Loucy (cell line): ENCODE data around the gene HLF.

Source experiments
- H2AFZ ChIP-seq: fragments of 200-600 bp; sonication (generic); 2 replicates; pipeline ENCODE4 v1.6.0; 2016; ENCODE audit warnings: antibody characterized with exemption, mild to moderate bottlenecking, low read length, moderate library complexity
- H3F3A ChIP-seq: fragments of 200-600 bp; 2 replicates; pipeline ENCODE4 v1.6.0; 2016; ENCODE audit warnings: antibody characterized with exemption, low read depth, mild to moderate bottlenecking
- H3K27me3 ChIP-seq: fragments of 200-600 bp; sonication (generic); 2 replicates; pipeline ENCODE4 v1.6.1; 2014; ENCODE audit warnings: low read length, mild to moderate bottlenecking; ENCODE audit not compliant: insufficient read depth, poor library complexity, severe bottlenecking
- H3K36me3 ChIP-seq: fragments of 200-600 bp; sonication (generic); 2 replicates; pipeline ENCODE4 v1.6.1; 2016; ENCODE audit warnings: low read length; ENCODE audit not compliant: insufficient read depth
- H3K4me1 ChIP-seq: fragments of 200-600 bp; sonication (generic); 2 replicates; pipeline ENCODE4 v1.5.1; 2014; ENCODE audit warnings: low read length, mild to moderate bottlenecking; ENCODE audit not compliant: insufficient read depth, poor library complexity, severe bottlenecking
- H3K4me2 ChIP-seq: fragments of 200-600 bp; sonication (generic); 2 replicates; pipeline ENCODE4 v1.6.0; 2014; ENCODE audit warnings: antibody characterized with exemption, low read length, low read depth, mild to moderate bottlenecking; ENCODE audit not compliant: poor library complexity, severe bottlenecking
- H3K4me3 ChIP-seq: fragments of 200-600 bp; sonication (generic); 2 replicates; pipeline ENCODE4 v1.5.1; 2014; ENCODE audit warnings: low read length, mild to moderate bottlenecking, mixed read lengths; ENCODE audit not compliant: poor library complexity, severe bottlenecking
- H3K79me2 ChIP-seq: fragments of 200-600 bp; sonication (generic); 2 replicates; pipeline ENCODE4 v1.6.1; 2014; ENCODE audit warnings: low read length; ENCODE audit not compliant: insufficient read depth
- H3K9ac ChIP-seq: fragments of 200-600 bp; sonication (generic); 2 replicates; pipeline ENCODE4 v1.6.0; 2014; ENCODE audit warnings: mild to moderate bottlenecking, low read depth, low read length, moderate library complexity; ENCODE audit not compliant: poor library complexity, severe bottlenecking
- H3K9me2 ChIP-seq: fragments of 200-600 bp; sonication (generic); replicated peaks from 2 replicates; pipeline ENCODE4 v1.6.1; 2016; ENCODE audit warnings: low read depth, low read length, mixed read lengths
- H3K9me3 ChIP-seq: fragments of 200-600 bp; sonication (generic); 2 replicates; pipeline ENCODE4 v1.6.1; 2014; ENCODE audit warnings: mild to moderate bottlenecking, antibody characterized with exemption, low read length, low read depth; ENCODE audit not compliant: insufficient read depth
- H4K20me1 ChIP-seq: fragments of 200-600 bp; sonication (generic); 2 replicates; pipeline ENCODE4 v1.6.0; 2014; ENCODE audit warnings: antibody characterized with exemption, low read length, mild to moderate bottlenecking; ENCODE audit not compliant: insufficient read depth, poor library complexity, severe bottlenecking
- CTCF ChIP-seq: fragments of 200-600 bp; sonication (generic); conservative IDR thresholded peaks from 2 replicates; pipeline ENCODE4 v1.5.1; 2014; ENCODE audit warnings: mild to moderate bottlenecking, antibody characterized with exemption, low read length
- EZH2phosphoT487 ChIP-seq: fragments of 200-600 bp; IDR thresholded peaks from 2 replicates; pipeline ENCODE4 v1.6.1; 2018; ENCODE audit warnings: antibody characterized with exemption, mild to moderate bottlenecking, moderate library complexity, borderline replicate concordance

Gene HLF

GRCh38 chr17:55347341-55347740 lies 82.6 kb downstream of the HLF start:
- Histone ChIP-seq H3K9ac (no peak overlapping the region), H3K36me3 (no peaks in the 10 kb centered on the region), H3K4me2 (no peak overlapping the region), H3K9me3 (no peaks in the 10 kb centered on the region), H3K79me2 (no peaks in the 10 kb centered on the region), H3K9me2 (no peaks in the 10 kb centered on the region), H4K20me1 (no peaks in the 10 kb centered on the region), H3K27me3 (no peaks in the 10 kb centered on the region), H3K4me1 (no peaks in the 10 kb centered on the region), H2AFZ (no peak overlapping the region), H3K4me3 (no peak overlapping the region), H3F3A (no peaks in the 10 kb centered on the region)
- TF ChIP-seq CTCF: no peak

GRCh38 chr17:55348749-55349354 lies 84.1 kb downstream of the HLF start:
- Histone ChIP-seq H4K20me1 (no peaks in the 10 kb centered on the region), H3K9ac (no peak overlapping the region), H2AFZ (peak overlapping the region; percentile 54), H3K9me2 (no peaks in the 10 kb centered on the region), H3K4me2 (no peak overlapping the region), H3K27me3 (no peaks in the 10 kb centered on the region), H3K4me3 (no peak overlapping the region), H3K4me1 (no peaks in the 10 kb centered on the region), H3K9me3 (no peaks in the 10 kb centered on the region), H3K79me2 (no peaks in the 10 kb centered on the region), H3K36me3 (no peaks in the 10 kb centered on the region), H3F3A (no peaks in the 10 kb centered on the region)
- peak; percentile 92 for TF ChIP-seq CTCF
- TF ChIP-seq EZH2phosphoT487: no peak

GRCh38 chr17:55350825-55351205 lies 86.1 kb downstream of the HLF start:
- Histone ChIP-seq H3K9me2 (no peaks in the 10 kb centered on the region), H3K4me3 (no peak overlapping the region), H3K36me3 (no peaks in the 10 kb centered on the region), H3K79me2 (no peaks in the 10 kb centered on the region), H3K4me2 (no peak overlapping the region), H3K4me1 (no peaks in the 10 kb centered on the region), H3K9ac (no peak overlapping the region), H4K20me1 (no peaks in the 10 kb centered on the region), H3F3A (no peaks in the 10 kb centered on the region), H3K9me3 (no peaks in the 10 kb centered on the region), H3K27me3 (no peaks in the 10 kb centered on the region), H2AFZ (peak overlapping the region; percentile 33; the same call in 1 of the 2 replicates)
- TF ChIP-seq EZH2phosphoT487: no peak

GRCh38 chr17:55351226-55351625 lies 86.5 kb downstream of the HLF start:
- no peak for TF ChIP-seq CTCF
- TF ChIP-seq EZH2phosphoT487: no peak
- no peaks in the 10 kb centered on the region for H4K20me1 ChIP-seq
- no peaks in the 10 kb centered on the region for H3K36me3 ChIP-seq
- H3F3A ChIP-seq: no peaks in the 10 kb centered on the region
- H3K79me2 ChIP-seq: no peaks in the 10 kb centered on the region
- H3K4me3 ChIP-seq: no peak overlapping the region
- H3K4me1 ChIP-seq: no peaks in the 10 kb centered on the region
- no peaks in the 10 kb centered on the region for H3K27me3 ChIP-seq
- H3K9ac ChIP-seq: no peak overlapping the region
- H3K9me3 ChIP-seq: no peaks in the 10 kb centered on the region
- peak overlapping the region; percentile 33; the same call in 1 of the 2 replicates for H2AFZ ChIP-seq
- no peak overlapping the region for H3K4me2 ChIP-seq
- H3K9me2 ChIP-seq: no peaks in the 10 kb centered on the region
